ENCODE data around the gene TAAR9.
A peak's percentile ranks its signal among the peaks of the same experiment; 100 is the strongest.

TAAR9 gene, protein sequence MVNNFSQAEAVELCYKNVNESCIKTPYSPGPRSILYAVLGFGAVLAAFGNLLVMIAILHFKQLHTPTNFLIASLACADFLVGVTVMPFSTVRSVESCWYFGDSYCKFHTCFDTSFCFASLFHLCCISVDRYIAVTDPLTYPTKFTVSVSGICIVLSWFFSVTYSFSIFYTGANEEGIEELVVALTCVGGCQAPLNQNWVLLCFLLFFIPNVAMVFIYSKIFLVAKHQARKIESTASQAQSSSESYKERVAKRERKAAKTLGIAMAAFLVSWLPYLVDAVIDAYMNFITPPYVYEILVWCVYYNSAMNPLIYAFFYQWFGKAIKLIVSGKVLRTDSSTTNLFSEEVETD

DNA sequence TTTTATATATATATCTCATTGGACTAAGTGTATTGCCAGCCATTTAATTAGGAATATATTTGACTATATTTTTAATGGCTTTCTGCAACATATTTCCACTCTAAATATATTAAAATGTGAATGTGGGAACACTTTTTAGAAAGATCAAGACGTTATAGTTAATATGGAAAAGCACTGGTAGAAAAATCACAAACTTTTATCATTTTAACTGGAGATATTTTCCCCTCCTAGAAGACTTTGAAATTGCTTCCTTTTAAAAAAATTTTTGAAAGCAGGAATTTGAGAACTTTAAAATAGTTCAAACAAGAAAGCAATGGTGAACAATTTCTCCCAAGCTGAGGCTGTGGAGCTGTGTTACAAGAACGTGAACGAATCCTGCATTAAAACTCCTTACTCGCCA, at the start of gene TAAR9:
TAAR9 (plus strand) TSS at position 301 of the 400 bp plus-strand sequence; CDS start at position 314, 13 bp downstream.
- no peak for DNase-seq (ENCODE audit: low read depth in 2 of 2)

DNA sequence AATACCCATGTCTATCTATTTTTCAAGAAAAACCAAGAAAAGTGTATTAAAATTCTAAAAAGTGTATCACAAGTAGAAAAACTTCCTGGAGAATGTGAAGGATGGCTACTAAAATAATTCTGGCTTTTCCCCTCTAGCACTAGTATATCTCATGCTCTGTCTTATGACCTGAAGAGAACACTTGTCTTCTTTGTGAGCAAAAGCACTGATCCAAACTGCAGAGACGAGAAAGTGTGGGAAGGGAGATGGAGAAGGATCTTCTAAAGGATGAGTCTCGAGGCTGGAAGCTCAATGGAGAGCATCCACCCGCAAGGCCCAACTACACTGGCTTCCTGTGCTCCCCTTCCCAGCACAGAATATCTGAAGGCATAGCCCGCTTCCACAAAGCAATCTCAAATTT, 48.7 kb upstream of the TAAR9 start:
- DNase-seq (ENCODE audit: low read depth in 2 of 2): no peak

DNA sequence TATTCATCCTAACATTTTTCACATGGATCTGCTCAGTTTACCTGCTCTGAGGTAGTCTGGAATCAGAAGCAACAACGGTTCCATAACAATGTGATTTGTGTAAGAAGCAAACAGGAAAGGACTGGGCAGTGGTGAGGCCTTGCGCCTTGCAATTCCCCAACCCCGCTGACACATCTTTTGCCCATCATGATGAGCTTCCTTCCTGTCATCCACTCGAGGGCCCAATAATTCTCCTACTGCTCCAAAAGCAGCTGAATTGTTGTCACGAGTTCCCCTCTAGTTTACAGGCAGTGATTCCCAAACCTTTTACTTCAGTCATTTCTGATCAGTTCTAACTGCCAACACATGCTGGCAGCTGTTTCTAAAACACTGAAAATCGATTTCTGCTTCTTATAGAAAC, 48.1 kb upstream of the TAAR9 start:
- DNase-seq (ENCODE audit: low read depth in 2 of 2): no peak

DNA sequence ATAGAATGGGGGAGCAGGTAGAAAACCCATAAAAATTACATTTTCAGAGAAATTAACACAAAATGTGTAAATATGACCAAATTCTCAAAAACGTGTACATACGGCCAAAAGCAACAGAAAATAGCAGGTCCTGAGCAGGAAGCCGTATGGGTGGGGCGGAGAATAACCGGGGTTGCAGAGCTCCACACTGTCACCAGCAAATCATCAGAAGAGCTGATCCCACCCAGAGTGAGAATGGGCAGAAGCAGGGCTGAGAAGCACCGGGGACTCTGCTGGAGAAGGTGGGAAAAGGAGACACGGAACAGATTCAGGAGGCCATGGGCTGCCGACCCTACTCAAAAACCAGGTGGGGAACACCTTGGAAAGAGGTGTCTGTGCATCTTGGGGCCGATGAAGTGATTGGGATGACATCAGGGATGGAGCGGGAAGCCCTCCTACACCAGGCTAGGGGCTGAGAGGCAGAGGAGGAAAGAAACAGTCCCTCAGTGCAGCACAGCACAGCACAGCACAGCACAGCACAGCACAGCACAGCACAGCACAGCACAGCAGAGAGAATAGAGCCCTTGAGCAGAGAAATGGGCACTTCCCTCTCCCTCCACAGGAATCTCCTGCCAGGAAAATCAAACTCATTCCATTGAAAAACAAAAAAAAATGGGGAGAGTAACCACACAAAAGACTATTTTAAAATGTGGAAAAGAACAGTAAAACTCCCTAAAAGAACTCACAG, 47.4 kb upstream of the TAAR9 start:
- DNase-seq (ENCODE audit: low read depth in 2 of 2): no peak

DNA sequence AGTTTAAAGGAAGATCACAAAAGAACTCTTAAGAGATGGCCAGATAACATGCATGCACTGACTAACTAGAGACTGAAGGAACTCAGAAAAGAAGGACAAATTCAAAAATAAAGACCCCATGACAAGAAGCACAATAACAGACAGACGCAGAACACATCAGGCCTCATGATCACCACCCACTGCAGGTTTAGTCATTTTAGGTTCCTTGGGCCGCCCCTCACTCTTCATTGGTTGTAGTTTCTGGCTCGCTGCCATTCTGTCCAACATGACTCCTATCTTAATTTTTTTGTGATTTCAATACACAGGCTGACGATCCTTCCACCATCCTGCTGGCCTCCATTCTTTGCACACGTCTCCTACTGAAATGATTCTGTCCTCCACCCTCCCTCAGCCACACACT, 46.8 kb upstream of the TAAR9 start:
- no peak for DNase-seq (ENCODE audit: low read depth in 2 of 2)

DNA sequence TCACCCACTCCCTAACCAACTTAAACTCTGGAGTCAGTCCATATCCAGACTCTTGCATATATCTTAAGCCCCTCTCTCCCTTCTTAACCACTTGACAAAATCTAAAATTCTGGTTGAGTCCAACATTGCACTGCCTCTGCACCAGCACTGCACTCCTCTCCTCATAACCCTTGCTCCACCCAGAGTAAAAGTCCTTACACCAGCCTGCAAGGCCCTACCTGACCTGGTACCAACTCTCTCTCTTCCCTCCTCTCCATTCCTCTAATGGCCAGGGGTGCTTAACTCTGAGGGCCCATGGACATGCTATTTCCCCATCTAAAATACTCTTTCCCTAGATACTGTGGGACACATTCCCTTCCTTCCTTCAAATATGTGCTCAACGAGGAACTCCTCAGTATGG, 46.2 kb upstream of the TAAR9 start:
- DNase-seq (ENCODE audit: low read depth in 2 of 2): no peak

DNA sequence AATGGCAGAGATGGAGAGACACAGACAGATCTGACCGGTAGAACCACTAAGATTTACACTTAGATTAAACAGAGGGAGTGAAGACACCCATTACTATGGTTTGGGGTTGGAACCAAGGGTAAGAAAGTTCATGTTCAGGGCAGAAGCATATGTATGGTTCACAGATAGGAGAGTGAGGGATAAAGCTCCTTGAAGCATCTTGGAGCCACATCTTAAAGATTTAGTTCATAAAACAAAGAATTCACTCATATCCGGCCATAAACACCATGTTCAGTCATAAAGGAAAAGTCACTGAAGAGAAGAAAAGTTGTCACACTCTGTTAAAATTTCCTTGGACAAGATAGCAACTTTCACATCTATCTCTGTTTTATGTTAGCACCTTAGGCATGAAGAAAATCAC, 43.1 kb upstream of the TAAR9 start:
- no peak for DNase-seq (ENCODE audit: low read depth in 2 of 2)

DNA sequence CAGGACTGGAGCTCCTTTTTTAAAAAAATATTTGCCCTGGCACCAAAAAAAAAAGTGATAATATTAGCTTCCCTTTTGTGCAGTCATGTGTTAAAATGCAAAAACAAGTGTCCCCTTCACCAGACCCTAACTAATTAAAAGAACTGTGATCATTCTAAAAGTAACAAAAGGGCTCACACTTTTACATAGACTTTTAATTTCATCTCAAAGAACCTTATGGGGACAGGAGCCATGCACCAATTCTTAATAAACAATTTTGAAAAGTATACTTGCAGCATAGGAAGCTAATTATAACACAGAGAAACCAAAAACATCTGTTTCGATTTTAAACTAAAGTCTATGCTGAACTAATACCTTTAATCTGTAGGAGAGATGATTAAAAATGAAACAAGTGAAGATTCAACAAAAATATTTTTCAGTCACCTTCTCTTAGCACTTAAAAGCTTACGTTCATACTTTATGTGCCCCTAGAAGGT, 42.4 kb upstream of the TAAR9 start:
- DNase-seq (ENCODE audit: low read depth in 2 of 2): no peak

DNA sequence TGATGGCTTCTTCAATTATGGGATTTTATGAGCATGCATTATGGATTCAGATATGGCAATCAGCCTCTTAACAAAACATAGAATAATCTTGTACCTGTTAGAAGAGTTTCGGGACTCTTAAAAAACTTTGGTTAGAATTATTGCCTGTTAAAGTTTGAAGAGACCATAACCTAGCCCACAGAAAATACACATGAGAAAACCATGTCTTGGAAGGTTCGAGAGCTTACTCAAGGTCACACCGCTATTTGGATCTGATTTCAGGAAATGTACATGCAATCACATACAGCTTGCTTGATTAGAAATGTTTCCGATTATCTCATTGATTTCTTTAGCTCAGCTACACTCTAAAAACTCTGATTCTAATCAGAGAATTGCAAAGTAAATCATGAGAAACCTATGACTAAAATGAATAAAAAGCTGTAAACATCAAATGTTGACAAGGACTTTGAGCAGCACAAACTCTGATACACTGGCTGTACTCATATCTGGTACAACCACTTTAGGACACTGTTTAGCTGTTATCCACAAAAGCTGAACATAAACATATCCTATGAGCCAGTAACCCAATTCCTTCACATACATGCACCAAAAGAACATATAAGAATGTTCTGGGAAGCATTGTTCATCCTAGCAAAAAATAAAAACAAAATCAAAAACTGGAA, 41.4 kb upstream of the TAAR9 start:
- DNase-seq (ENCODE audit: low read depth in 2 of 2): no peak

DNA sequence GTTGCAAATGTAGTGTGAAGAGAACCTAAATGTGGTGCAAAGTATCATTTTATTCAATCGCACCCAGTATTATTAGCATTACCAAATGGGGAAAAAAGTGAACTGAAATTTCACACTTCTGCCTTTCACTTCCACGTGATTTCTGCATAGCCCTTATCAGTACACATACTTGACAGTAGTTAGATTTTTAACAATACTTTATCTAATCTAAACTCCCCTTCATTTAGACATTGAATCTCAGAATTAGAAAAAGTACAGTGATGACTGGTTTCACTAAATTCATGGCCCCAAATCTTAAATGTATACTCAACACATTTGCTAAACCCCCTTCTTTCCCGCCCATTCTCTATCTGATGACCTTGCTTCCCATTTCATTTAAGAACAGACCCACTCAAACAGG, 39.4 kb upstream of the TAAR9 start:
- DNase-seq (ENCODE audit: low read depth in 2 of 2): no peak

DNA sequence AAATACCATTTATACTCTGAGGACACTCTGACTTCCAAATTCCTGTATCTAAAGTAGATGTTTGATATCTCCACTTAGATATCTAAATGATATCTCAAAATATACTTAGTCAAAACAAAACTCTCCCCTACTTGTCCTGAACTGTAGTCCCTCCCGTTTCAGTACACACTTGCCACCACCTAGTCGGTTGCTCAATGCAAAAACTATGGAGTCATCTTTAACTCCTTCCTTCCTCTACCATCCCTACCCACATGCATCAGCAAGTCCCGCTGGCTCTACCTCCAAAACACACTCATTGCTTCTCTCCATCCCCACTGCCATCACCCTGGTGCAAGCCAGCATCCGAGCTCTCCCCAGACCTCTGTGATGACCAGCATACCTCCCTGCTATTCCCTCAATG, 38.3 kb upstream of the TAAR9 start:
- DNase-seq (ENCODE audit: low read depth in 2 of 2): no peak

DNA sequence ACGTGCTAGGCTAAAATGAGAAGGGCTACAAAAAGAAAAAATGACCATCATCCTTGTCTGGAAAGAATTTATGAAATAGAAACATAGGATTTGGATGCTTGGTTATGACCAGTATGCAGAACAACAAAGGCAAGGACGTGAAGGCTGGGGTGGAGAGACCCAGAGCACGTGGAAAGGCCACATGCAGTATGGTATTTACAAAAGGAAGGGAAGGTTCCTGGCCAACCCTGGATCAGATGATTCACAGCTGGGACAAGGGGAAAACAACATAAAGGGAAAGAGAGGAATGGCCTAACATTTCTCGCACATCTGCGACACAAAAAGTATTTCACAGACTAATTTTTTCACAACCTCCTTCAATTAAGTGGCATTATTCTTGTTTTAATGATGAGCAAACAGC, 33.3 kb upstream of the TAAR9 start:
- DNase-seq (ENCODE audit: low read depth in 2 of 2): no peak

DNA sequence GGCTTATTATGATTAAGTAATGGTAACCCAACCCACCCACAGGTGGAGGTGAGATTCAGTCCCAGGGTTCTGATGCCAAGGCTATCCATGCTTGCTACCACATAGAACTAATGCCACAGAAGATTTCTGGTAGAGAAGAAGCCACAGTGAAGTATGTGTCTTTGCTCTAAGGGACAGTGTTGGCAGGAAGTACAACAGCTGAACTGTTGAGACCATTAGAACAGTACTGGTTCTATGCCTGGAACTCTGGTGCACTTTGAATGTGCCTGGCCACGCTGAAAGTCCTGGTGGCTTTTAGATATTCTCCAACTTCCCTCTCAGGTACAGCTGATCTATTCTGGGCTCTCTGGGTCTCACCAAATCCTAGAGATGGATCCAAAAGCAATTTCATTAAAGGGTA, 32.9 kb upstream of the TAAR9 start:
- no peak for DNase-seq (ENCODE audit: low read depth in 2 of 2)

DNA sequence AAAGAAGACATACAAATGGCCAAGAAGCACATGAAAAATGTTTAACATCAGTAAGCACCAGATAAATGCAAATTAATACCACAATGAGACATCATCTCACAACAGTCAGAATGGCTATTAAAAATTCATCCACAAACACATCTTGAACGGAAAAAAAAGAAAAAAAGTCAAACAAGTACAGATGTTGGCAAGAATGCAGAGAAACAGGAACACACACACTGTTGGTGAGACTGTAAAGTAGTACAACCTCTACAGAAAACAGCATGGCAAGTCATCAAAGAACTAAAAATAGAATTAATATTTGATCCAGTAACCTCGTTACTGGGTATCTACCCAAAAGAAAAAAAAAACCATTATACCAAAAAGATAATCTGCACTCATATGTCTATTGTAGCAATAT, 31.6 kb upstream of the TAAR9 start:
- DNase-seq (ENCODE audit: low read depth in 2 of 2): no peak

DNA sequence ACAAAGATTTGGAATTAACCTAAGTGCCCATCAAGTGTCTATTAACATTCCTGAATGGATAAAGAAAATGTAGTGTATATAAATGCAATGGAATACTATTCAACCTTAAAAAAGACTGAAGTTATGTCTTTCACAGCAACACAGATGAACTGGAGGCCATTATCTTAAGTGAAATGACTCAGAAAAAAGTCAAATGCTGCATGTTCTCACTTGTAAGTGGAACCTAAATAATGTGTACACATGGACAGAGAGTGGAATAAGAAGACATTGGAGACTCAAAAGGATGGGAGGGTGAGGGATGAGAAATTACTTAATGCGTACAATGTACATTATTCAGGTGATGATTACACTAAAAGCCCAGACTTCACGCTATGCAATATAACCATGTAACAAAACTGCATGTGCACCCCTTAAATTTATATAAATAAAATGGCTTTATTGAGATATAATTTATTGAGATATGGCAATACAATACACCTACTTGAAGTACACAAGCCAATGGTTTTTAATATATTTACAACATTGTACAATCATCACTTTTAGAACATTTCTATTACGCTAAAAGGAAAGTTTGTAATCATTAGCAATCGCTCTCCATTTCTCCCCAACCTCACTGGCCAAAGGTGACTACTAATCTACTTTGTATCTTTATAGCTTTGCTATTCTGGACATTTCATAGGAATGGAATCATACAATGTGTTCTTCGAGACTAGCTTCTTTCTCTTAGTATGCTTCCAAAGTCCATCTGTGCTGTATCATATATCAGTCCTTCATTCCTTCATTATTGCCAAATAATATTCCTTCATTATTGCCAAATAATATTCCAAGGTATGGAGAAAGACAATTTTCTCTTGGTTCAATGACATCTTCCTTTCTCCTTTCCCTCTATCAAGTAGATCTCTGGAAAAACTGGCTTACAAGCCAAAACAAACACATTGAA, 30.9 kb upstream of the TAAR9 start:
- DNase-seq (ENCODE audit: low read depth in 2 of 2): no peak

DNA sequence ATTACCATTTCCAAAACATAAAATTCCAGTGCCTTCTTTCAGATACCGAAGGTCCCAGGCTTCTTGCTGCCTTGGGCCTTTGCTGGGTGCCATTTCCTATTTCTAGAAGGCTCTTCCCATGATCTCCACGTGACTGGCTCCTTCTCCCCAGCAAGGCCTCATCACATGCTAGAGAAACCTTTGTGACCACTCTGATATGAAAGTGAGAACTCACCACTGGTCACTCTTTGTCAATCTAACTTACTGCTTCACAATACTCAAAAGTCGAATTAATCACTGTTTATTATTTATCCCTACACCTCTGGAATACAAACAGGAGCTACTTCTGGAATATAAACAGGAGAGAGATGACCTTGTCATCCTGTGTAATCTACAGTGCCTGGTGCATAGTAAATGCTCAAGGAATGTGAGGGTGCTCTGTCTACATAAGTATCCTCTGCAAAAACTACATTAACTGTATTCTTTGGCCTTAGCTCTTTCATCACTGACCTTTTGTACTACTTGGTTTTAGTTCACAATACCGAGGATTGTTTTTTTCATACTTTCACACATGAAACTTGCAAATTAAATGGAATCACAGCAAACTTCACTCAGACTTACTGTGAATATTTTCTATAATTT, 26.8 kb upstream of the TAAR9 start:
- DNase-seq (ENCODE audit: low read depth in 2 of 2): no peak

DNA sequence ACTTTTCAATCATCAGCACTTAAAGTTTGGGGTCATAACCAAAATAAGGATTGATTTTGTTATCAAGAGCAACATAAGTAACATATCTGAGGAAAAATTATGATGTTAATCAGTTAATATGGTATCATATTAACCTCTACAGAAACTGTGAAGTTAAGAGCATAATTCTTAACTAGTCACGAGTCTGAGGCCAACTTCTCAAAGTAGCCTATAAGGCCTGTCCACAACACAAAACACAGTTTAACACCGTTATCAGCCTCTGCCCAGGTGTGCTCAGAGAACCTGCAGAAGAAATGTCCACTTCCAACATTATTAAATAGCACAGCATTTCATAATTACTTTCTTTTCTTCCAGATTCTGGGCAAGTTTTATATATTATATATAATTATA, 26.3 kb upstream of the TAAR9 start:
- DNase-seq (ENCODE audit: low read depth in 2 of 2): no peak

DNA sequence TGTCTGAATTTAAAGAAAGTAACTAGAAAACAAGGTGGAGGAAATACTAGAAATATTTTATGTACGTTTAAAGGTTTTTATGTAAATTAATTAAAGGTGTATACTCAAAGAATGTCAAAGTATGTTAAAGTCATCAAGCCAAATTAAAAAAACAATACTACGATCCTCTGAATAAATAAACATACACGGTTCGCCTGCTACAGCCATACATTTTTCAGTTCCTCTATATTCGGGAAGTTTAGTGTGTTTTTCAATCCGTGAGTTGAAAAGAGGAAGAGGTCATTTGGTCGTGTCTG, 25.8 kb upstream of the TAAR9 start:
- no peak for DNase-seq (ENCODE audit: low read depth in 2 of 2)

DNA sequence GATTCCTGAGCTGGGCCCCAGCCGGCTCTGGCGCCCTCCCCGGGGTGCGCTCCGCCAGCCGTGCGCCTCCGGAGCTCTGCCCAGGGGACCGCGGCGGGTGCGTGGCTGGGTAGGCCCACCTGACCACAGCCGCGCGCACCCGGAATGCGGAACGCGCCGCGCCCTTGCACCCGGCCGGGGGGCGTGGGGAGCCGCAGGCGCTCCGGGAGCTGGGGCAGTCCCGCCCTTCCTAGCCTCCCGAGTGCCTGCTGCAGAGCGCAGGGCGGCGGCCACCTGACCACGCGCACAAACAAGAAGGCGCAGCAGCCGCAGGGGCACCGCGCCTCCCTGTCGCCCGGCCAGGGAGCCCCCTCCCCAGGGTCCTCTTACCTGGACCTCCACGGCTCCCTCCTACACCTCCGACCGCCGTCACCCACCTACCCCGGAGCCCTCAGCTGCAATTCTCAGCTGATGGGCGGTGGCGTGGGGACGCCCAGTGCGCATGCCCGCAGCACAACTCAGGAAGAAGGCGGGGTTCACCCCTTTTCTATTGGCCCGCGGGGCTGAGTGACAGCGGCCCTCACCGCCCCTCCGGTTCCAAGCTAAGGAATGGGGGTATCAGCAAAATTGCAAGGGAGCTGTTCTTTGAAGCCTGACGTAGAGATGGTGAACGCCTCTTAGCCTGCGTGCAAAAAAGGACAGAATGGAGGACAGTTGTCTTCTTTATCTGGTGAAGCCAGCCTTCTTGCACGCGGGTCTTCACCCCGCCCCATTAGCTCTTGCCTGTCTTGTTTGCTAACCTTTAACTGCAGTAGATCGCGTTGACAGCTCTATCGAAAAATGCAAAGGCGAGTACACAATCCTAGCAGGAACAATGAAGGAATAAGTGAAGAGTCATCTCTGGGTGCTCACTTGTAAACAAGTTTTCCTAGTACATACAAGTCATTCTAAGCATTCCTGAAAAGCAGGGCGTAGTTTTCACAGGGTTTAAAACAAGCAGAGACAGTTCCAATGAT, 25.1 kb upstream of the TAAR9 start, which contains the start of gene STX7:
STX7 (minus strand) TSS at position 479 of the 995 bp plus-strand sequence. CDS start 9,586 bp downstream, outside the sequence.
- peak; percentile 79 to 84 for DNase-seq (ENCODE audit: low read depth in 2 of 2)
